NOMO-1 (cell line): Measurements from ENCODE around the gene XRN2.

Experiments used
- DNase-seq, 2 experiments: peaks; one replicate each; lab custom pipeline; 2025; ENCODE audit not compliant: unreplicated experiment in 2 of 2; lab: John Stamatoyannopoulos, UW

The XRN2 gene

GRCh38 chr20:21384308-21384892, 81.3 kb downstream of the XRN2 start:
- no peak for DNase-seq

DNA sequence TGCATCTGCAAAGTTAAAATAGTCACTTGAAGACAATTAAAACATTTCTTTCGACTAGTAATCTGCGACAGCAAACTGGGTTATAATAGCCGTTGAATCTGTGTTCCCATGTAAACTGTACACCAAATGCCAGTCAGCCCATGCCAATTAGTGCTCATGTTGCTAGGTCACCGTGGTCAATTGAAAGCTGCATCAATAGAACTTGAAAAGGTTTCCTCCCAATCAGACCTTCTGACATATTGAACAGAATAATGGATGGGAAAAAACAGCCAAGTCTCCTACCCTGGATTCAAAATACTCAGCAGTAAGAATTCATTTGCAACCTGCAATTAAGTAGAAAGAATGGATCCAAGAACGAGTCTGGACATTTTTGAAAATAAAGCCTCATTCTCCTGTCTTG, 83.0 kb downstream of the XRN2 start:
- no peak for DNase-seq

- DNase-seq: no peak
These were observed 84.4 kb downstream of the XRN2 start for GRCh38 chr20:21387528-21387927.

DNA sequence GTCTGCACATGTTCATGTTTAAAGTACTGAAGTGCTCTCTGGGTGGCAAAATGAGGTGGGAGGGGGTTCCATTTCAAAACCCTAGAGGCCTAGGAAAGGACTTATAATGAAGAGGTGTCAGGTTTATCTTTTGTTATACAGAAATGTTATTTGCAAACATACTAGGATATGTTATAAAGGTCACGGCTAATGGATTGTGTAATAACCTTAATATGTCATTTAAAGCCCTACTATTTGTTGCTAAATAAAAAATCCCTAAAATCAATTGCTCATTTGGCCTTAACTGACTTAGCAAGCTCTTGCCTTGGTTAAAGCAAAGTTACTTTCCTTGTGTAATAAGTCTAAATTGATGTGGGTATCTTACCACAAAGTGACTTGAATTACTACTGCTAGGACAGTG, 85.4 kb downstream of the XRN2 start:
- DNase-seq: no peak

GRCh38 chr20:21389368-21389767, 86.2 kb downstream of the XRN2 start:
- no peak for DNase-seq

DNA sequence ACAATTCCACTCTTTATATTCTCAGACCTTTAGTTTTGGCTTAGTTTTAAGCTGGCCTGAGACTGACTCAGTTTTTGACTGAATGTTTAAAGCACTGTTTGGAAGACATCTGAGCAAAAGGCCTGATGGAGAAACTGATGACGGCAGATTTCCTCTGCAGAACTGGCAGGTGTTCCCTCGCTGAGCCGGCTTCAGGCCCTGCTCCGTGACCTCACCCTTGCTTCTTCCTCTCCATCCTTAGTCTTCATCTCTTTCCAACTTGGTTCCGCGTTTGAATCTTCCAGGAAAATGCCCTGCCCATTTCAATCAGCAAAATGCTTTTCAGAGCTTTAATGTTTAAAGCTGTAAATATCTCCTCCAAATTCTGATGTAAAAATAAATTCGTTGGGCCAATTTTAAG, 87.6 kb downstream of the XRN2 start:
- DNase-seq: no peak

DNA sequence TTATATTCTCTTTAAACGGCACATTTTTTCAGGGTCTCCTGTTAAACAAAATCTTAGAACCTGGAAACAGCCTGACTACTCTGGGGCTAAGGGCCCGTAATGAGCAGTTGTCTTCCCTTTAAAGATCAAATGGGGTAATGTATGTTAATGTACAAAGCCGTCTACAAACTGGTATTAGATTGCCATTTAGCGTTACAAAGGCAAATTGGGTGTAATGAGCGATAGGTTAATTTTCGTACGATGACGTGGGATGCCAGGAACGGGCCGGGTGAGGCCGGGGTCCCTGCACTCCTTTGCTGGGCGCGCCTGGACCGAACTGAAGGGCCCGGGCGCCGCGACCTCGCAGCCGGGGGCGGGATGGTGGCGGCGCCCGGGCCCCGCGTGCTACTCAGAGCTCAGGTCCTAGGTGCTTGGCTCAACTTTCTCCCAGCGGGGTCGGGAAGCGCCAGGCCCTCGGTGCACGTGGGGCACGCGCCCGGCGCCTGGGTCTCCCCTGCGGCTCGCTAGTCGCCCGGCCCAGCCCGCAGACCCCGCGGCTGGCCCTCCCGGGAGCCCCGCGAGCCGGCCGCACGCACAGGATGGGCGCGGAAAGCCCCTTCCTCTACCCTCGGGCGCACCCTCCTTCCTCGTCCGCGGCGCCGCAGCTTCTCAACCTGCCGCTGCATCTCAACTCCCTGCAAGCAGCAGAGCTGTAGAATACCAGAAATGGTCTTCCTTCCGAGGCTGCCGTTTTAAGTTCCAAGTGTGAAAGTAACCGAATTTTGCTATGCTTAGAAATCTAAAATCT, 88.2 kb downstream of the XRN2 start:
- DNase-seq: no peak

GRCh38 chr20:21391972-21392352, 88.8 kb downstream of the XRN2 start:
- DNase-seq: no peak

DNA sequence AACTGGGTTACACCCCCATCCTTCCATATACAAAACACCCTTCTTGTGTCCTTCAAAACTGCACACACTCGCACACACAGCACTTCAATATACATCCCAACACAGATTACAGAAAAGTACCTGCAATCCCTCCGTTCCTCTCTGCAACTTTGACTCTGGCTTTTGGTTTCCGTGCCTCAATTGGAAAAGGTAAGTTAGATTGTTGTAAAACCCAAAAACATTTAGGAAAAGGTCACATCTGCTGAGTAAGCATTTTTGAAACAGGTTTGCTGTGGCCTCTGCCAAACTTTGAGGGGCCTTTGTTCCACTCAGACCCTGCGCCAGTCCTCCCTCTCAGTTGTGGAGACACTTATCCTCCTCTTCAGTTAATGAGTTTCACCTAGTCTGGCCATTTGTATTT, 90.0 kb downstream of the XRN2 start:
- DNase-seq: no peak

- DNase-seq: no peak
These were observed 90.8 kb downstream of the XRN2 start for GRCh38 chr20:21393816-21394519.

DNA sequence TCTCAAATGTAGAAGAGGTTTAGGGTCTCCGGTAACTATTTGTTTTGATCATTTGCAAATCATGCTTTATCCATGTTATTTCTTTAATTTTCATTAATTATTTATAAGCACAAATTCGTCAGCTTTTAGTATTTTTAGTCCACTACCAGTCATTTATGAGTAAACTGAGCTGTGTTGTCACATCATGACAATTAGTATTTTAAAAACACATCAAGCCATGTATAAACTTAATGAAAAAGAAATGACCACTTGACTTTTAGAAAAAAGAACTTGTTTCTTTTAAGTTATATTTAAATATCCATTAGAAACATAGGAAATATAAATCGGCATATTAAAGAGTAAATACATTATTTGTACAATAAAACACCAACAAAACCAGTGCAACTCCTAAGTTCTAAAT, 91.4 kb downstream of the XRN2 start:
- DNase-seq: no peak

- no peak for DNase-seq
These were observed 92.0 kb downstream of the XRN2 start for GRCh38 chr20:21395051-21395665.

- no peak for DNase-seq
These were observed 92.8 kb downstream of the XRN2 start for GRCh38 chr20:21395666-21396598.

DNA sequence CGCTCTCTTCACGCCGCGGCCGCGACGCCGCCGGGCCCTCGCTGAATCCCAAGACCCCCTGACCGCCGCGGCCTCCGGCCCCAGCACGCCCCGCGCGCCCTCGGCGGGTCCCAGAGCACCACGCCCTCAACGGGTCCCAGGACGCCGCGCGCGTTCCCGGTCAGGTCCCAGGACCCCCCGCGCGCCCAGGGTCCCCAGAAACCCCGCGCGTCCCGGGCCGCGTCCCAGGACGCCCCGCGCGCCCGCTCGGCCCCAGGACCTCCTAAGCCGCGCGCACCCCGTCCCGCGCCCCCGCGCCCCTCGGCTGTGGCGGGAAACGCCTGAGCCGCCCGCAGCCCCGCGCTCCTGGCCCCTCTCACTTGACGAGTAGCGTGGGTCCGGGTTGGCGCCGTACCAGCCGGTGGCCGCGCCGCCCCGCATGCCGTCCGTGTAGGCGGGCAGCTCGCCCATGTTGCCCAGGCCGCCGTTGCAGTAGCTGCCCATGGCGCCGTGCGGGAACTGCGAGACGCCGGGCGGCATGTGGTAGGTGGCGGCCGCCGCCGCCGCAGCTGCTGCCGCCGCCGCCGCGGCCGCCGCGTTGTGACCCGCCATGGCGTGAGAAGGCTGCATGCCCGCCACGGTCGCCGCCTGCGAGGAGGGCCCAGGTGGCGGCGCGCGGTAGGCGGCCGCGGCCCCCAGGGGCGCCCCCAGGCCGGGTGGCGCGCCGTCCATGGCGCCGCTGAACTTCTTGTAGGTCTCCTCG, 93.6 kb downstream of the XRN2 start:
- no peak for DNase-seq

DNA sequence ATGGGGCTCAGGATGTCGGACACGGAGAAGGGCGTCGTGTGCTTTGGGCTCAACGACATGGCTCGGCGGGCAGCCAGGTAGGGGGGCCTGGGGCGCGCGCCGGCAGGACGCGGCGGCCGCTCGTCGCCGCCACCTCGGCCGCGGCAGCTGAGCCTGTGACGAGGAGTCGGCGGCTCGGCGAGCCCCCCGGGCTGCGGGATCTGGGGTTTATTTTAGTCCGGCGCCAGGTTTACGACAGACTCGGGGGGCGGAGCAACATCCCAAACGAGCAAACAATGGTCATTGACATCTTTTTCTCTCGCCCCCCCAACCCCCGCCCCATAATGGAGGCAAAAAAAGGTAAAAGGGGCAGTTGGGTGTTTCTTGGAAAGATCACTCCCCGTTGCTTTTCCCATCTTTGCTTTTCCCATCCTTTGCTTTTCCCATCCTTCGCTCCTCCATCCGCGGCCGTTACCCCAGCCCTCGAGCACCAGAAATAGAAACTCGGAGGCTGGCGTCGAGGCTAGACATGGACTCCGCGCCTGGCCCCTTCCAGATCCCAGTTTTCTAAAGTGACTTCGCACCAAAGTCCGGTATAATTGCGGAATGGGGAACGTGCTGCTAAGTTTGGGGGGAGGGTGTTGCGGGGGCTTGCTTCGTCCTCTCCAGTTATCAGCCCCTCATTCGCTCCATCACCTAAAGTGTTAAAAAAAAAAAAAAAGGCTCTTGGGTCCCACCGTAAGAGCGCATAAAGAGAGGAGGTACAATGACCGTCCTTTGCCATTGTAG, 94.4 kb downstream of the XRN2 start, which contains the start of gene NKX2-4:
TSS of gene NKX2-4 (minus strand) at position 186 of the 768 bp plus-strand sequence. CDS start at position 59, 127 bp downstream.
- DNase-seq: no peak

DNA sequence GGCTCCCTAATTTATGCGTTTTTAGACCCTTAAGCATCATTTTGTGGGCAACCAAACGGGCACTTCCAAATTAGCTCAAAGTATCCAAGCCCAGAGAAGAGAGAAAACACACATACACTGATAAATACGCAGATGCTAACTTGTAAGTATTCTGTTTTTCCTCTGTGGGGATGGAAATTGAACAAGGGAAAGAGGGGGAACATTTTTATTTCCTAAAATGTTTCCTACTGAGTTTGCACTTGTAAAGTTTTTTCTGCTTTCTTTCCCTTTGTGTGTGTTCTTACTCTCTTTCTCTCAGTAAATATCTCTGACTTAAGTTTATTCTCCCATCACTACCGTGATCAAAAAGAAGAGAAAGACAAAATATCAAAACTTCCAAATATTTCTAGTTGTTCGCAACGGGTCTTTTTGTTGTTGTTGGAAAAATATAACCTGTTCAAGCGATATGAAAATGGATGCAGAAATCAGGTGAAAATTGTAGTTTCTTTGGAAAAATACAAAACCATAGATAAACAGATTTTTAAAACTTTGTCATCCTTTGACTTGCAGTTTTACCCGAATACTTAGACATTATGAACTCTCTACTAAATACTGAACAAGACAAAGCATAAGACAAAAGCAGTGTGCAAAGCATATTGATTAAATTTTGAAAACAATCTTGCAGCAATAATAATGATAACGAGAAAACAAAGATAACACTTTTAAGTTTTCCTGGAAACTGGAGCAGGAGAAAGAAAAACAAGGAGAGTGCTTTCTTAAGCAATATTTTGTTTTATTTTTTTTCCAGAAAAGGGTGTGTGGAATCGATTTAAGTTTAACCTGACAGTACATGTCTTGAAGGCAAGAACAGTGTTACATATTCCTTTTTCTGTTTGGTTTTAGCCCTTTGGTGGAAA, 95.2 kb downstream of the XRN2 start:
- no peak for DNase-seq

- no peak for DNase-seq
These were observed 95.9 kb downstream of the XRN2 start for GRCh38 chr20:21399005-21399475.

- DNase-seq: no peak
These were observed 108.6 kb downstream of the XRN2 start for GRCh38 chr20:21411725-21412124.
